ENCODE results near the gene KLHDC2.
"Not testable (repeated sequence)": the region's sequence is repeated elsewhere in the genome, so short reads cannot be mapped to it uniquely, and the experiment has no call there.

The KLHDC2 gene

GRCh38 chr14:49770212-49770817, 2.4 kb downstream of the KLHDC2 start:
- Histone ChIP-seq H3K27ac (ENCODE audit: low read depth, low read length) (no peak overlapping the region), H3K4me3 (ENCODE audit: low read length) (peak overlapping the region; percentile 89), H3K4me1 (ENCODE audit: control insufficient read depth, low read length) (peaks cover 51% of the 10 kb centered on the region), H3F3A (ENCODE audit: control insufficient read depth, insufficient read depth) (peaks cover 22% of the 10 kb centered on the region), H3K36me3 (ENCODE audit: control insufficient read depth, low read length) (peaks cover 28% of the 10 kb centered on the region), H3K27me3 (ENCODE audit: control insufficient read depth, low read length) (no peaks in the 10 kb centered on the region), H3K9me2 (replicated peaks; ENCODE audit: control insufficient read depth, low read length) (no peaks in the 10 kb centered on the region), H3K79me2 (ENCODE audit: control insufficient read depth, low read length) (peaks cover 33% of the 10 kb centered on the region), H4K20me1 (ENCODE audit: control insufficient read depth, insufficient read depth, low read depth, low read length) (no peaks in the 10 kb centered on the region; the same call in none of the 2 replicates), H3K4me2 (ENCODE audit: low read length) (peak overlapping the region; percentile 80), H3K9me3 (ENCODE audit: control insufficient read depth, insufficient read depth, low read length) (no peaks in the 10 kb centered on the region)
- TF ChIP-seq CTCF (IDR thresholded peaks at IDR 0.05; ENCODE audit: low read depth, low read length, poor library complexity, severe bottlenecking) (no peak), EZH2phosphoT487 (IDR thresholded peaks at IDR 0.05; ENCODE audit: borderline replicate concordance, low read length) (no peak)

DNA sequence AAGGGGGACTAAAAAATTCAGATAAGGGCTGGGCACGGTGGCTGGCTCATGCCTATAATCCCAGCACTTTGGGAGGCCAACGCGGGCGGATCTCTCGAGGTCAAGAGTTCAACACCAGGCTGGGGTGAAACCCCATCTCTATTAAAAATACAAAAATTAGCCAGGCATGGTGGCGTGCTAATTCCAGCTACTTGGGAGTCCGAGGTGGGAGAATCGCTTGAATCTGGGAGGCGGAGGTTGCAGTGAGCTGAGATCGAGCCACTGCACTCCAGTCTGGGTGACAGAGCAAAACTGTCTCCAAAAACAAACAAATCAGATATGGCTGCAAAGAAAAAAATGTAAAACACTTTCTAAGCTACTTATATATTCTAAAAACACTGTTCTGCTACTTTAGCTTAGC, 3.7 kb downstream of the KLHDC2 start:
- peaks cover 23% of the 10 kb centered on the region for H3F3A ChIP-seq (ENCODE audit: control insufficient read depth, insufficient read depth)
- peaks cover 38% of the 10 kb centered on the region for H3K36me3 ChIP-seq (ENCODE audit: control insufficient read depth, low read length)

GRCh38 chr14:49774106-49774505, 6.2 kb downstream of the KLHDC2 start:
- peaks cover 36% of the 10 kb centered on the region for H3K4me1 ChIP-seq (ENCODE audit: control insufficient read depth, low read length)
- H3K9me3 ChIP-seq (ENCODE audit: control insufficient read depth, insufficient read depth, low read length), result no peaks in the 10 kb centered on the region
- peaks cover 50% of the 10 kb centered on the region for H3K36me3 ChIP-seq (ENCODE audit: control insufficient read depth, low read length)
- H3F3A ChIP-seq (ENCODE audit: control insufficient read depth, insufficient read depth), result peaks cover 21% of the 10 kb centered on the region
- no peak overlapping the region for H3K27ac ChIP-seq (ENCODE audit: low read depth, low read length)
- H4K20me1 ChIP-seq (ENCODE audit: control insufficient read depth, insufficient read depth, low read depth, low read length), result no peaks in the 10 kb centered on the region; the same call in none of the 2 replicates
- no peaks in the 10 kb centered on the region for H3K9me2 ChIP-seq (replicated peaks; ENCODE audit: control insufficient read depth, low read length)
- H3K79me2 ChIP-seq (ENCODE audit: control insufficient read depth, low read length), result peaks cover 22% of the 10 kb centered on the region
- no peak overlapping the region for H3K4me2 ChIP-seq (ENCODE audit: low read length)
- TF ChIP-seq CTCF (IDR thresholded peaks at IDR 0.05; ENCODE audit: low read depth, low read length, poor library complexity, severe bottlenecking) (no peak), EZH2phosphoT487 (IDR thresholded peaks at IDR 0.05; ENCODE audit: borderline replicate concordance, low read length) (no peak)
- no peaks in the 10 kb centered on the region for H3K27me3 ChIP-seq (ENCODE audit: control insufficient read depth, low read length)
- no peak overlapping the region for H3K4me3 ChIP-seq (ENCODE audit: low read length)

More for the DNA sequence above, 3.7 kb downstream of the KLHDC2 start:
- H4K20me1 ChIP-seq (ENCODE audit: control insufficient read depth, insufficient read depth, low read depth, low read length); H3K4me3 ChIP-seq (ENCODE audit: low read length); H3K27ac ChIP-seq (ENCODE audit: low read depth, low read length); H3K9me2 ChIP-seq (replicated peaks; ENCODE audit: control insufficient read depth, low read length); H3K27me3 ChIP-seq (ENCODE audit: control insufficient read depth, low read length); H3K9me3 ChIP-seq (ENCODE audit: control insufficient read depth, insufficient read depth, low read length): not testable (repeated sequence)
- Histone ChIP-seq H3K4me1 (ENCODE audit: control insufficient read depth, low read length) (peaks cover 49% of the 10 kb centered on the region), H3K4me2 (ENCODE audit: low read length) (peak overlapping the region; percentile 54), H3K79me2 (ENCODE audit: control insufficient read depth, low read length) (peaks cover 33% of the 10 kb centered on the region)

GRCh38 chr14:49778421-49778820, 10.5 kb downstream of the KLHDC2 start:
- no peaks in the 10 kb centered on the region for H3K9me2 ChIP-seq (replicated peaks; ENCODE audit: control insufficient read depth, low read length)
- H3K36me3 ChIP-seq (ENCODE audit: control insufficient read depth, low read length), result peaks cover 84% of the 10 kb centered on the region
- H3F3A ChIP-seq (ENCODE audit: control insufficient read depth, insufficient read depth), result peaks cover 32% of the 10 kb centered on the region
- H3K79me2 ChIP-seq (ENCODE audit: control insufficient read depth, low read length), result no peaks in the 10 kb centered on the region
- no peaks in the 10 kb centered on the region for H3K4me1 ChIP-seq (ENCODE audit: control insufficient read depth, low read length)
- no peak overlapping the region for H3K4me2 ChIP-seq (ENCODE audit: low read length)
- no peaks in the 10 kb centered on the region for H3K27me3 ChIP-seq (ENCODE audit: control insufficient read depth, low read length)
- no peaks in the 10 kb centered on the region for H3K9me3 ChIP-seq (ENCODE audit: control insufficient read depth, insufficient read depth, low read length)
- TF ChIP-seq CTCF (IDR thresholded peaks at IDR 0.05; ENCODE audit: low read depth, low read length, poor library complexity, severe bottlenecking) (no peak), EZH2phosphoT487 (IDR thresholded peaks at IDR 0.05; ENCODE audit: borderline replicate concordance, low read length) (no peak)
- H3K4me3 ChIP-seq (ENCODE audit: low read length), result no peak overlapping the region
- no peak overlapping the region for H3K27ac ChIP-seq (ENCODE audit: low read depth, low read length)
- H4K20me1 ChIP-seq (ENCODE audit: control insufficient read depth, insufficient read depth, low read depth, low read length), result no peaks in the 10 kb centered on the region; the same call in 1 of the 2 replicates

DNA sequence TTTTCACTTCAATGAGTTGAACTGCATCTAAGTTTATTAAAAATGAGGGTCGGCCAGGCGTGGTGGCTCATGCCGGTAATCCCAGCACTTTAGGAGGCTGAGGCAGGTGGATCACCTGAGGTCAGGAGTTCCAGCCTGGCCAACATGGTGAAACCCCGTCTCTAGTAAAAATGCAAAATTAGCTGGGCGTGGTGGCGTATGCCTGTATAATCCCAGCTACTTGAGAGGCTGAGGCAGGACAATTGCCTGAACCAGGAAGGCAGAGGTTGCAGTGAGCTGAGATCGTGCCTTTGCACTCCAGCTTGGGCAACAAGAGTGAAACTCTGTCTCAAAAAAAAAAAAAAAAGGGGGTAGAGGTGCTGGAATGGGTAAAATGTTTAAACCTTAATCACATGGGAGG, 13.1 kb downstream of the KLHDC2 start:
- not testable (repeated sequence) for H3K27ac ChIP-seq (ENCODE audit: low read depth, low read length); H3K4me3 ChIP-seq (ENCODE audit: low read length); H3K9me2 ChIP-seq (replicated peaks; ENCODE audit: control insufficient read depth, low read length); H3K9me3 ChIP-seq (ENCODE audit: control insufficient read depth, insufficient read depth, low read length); H3K79me2 ChIP-seq (ENCODE audit: control insufficient read depth, low read length); H3K4me1 ChIP-seq (ENCODE audit: control insufficient read depth, low read length); H3K27me3 ChIP-seq (ENCODE audit: control insufficient read depth, low read length); H3K4me2 ChIP-seq (ENCODE audit: low read length); H4K20me1 ChIP-seq (ENCODE audit: control insufficient read depth, insufficient read depth, low read depth, low read length)
- Histone ChIP-seq H3K36me3 (ENCODE audit: control insufficient read depth, low read length) (peaks cover 88% of the 10 kb centered on the region), H3F3A (ENCODE audit: control insufficient read depth, insufficient read depth) (peaks cover 26% of the 10 kb centered on the region; the same call in 1 of the 2 replicates)

Data from DOHH2 (cell line).